MG63 (cell line): ENCODE data around the gene MCF2L2. TPM values are rescaled to one million over a fixed set of nuclear protein-coding genes. Genes with fewer than 3 reads are reported as not detected.
"Not testable (repeated sequence)": the region's sequence is repeated elsewhere in the genome, so short reads cannot be mapped to it uniquely, and the experiment has no call there.

Experiments
- DNase-seq: peaks from one replicate; pipeline ENCODE4 v3.0.0-alpha.2; 2020
- H3K27me3 ChIP-seq: fragments of 250-450 bp; sonication (Bioruptor Pico); 2 replicates; pipeline ENCODE4 v1.5.1; 2020; ENCODE audit warnings: mild to moderate bottlenecking, moderate library complexity
- H3K36me3 ChIP-seq: fragments of 250-450 bp; sonication (Bioruptor Pico); 2 replicates; pipeline ENCODE4 v1.5.1; 2020; ENCODE audit warnings: mild to moderate bottlenecking, moderate library complexity
- H3K4me3 ChIP-seq: fragments of 250-450 bp; sonication (Bioruptor Pico); 2 replicates; pipeline ENCODE4 v1.5.1; 2020; ENCODE audit warnings: mild to moderate bottlenecking, moderate library complexity
- H3K9me3 ChIP-seq: fragments of 250-450 bp; sonication (Bioruptor Pico); 2 replicates; pipeline ENCODE4 v1.5.1; 2020; ENCODE audit warnings: mild to moderate bottlenecking, moderate library complexity
- total RNA-seq: library from RNA; depleted of rRNA; stranded (reverse); fragments of >200 nt; shearing (Covaris generic); gene quantifications from 2 replicates; pipeline ENCODE4 v1.2.3, GENCODE V29; 2014; ENCODE audit warnings: low replicate concordance

Gene MCF2L2
- total RNA-seq, 1 experiment from 2014 or later, result not detected

- no peaks in the 10 kb centered on the region for H3K9me3 ChIP-seq
- no peak for DNase-seq
- H3K36me3 ChIP-seq, result no peaks in the 10 kb centered on the region
- no peak overlapping the region for H3K4me3 ChIP-seq
- no peaks in the 10 kb centered on the region for H3K27me3 ChIP-seq
These were observed 40.6 kb downstream of the MCF2L2 start for GRCh38 chr3:183387797-183388196.

GRCh38 chr3:183386651-183387050, 41.8 kb downstream of the MCF2L2 start:
- no peak for DNase-seq
- H3K27me3 ChIP-seq, result peaks cover 1% of the 10 kb centered on the region; the same call in 1 of the 2 replicates
- H3K36me3 ChIP-seq, result no peaks in the 10 kb centered on the region
- H3K9me3 ChIP-seq, result no peaks in the 10 kb centered on the region
- no peak overlapping the region for H3K4me3 ChIP-seq

- H3K36me3 ChIP-seq, result no peaks in the 10 kb centered on the region
- DNase-seq, result no peak
- peaks cover 2% of the 10 kb centered on the region; the same call in 1 of the 2 replicates for H3K27me3 ChIP-seq
- H3K4me3 ChIP-seq, result no peak overlapping the region
- no peaks in the 10 kb centered on the region for H3K9me3 ChIP-seq
These were observed 42.5 kb downstream of the MCF2L2 start for GRCh38 chr3:183385698-183386613.

GRCh38 chr3:183381673-183382072, 46.7 kb downstream of the MCF2L2 start:
- Histone ChIP-seq H3K36me3 (no peaks in the 10 kb centered on the region), H3K27me3 (peaks cover 2% of the 10 kb centered on the region; the same call in 1 of the 2 replicates), H3K4me3 (no peak overlapping the region), H3K9me3 (no peaks in the 10 kb centered on the region)
- no peak for DNase-seq

- H3K4me3 ChIP-seq, result no peak overlapping the region
- H3K27me3 ChIP-seq, result peaks cover 2% of the 10 kb centered on the region; the same call in 1 of the 2 replicates
- no peak for DNase-seq
- H3K9me3 ChIP-seq, result no peaks in the 10 kb centered on the region
- H3K36me3 ChIP-seq, result no peaks in the 10 kb centered on the region
These were observed 47.2 kb downstream of the MCF2L2 start for GRCh38 chr3:183381179-183381578.

- Histone ChIP-seq H3K4me3 (no peak overlapping the region), H3K27me3 (peaks cover 2% of the 10 kb centered on the region; the same call in 1 of the 2 replicates), H3K9me3 (no peaks in the 10 kb centered on the region), H3K36me3 (no peaks in the 10 kb centered on the region)
- no peak for DNase-seq
These were observed 49.5 kb downstream of the MCF2L2 start for GRCh38 chr3:183378951-183379350.

- H3K4me3 ChIP-seq, result no peak overlapping the region
- no peaks in the 10 kb centered on the region for H3K36me3 ChIP-seq
- peaks cover 2% of the 10 kb centered on the region; the same call in 1 of the 2 replicates for H3K27me3 ChIP-seq
- no peaks in the 10 kb centered on the region for H3K9me3 ChIP-seq
- DNase-seq, result no peak
These were observed 49.9 kb downstream of the MCF2L2 start for GRCh38 chr3:183378545-183378944.

GRCh38 chr3:183378008-183378407, 50.4 kb downstream of the MCF2L2 start:
- Histone ChIP-seq H3K36me3 (no peaks in the 10 kb centered on the region), H3K27me3 (peaks cover 2% of the 10 kb centered on the region; the same call in 1 of the 2 replicates), H3K9me3 (no peaks in the 10 kb centered on the region), H3K4me3 (no peak overlapping the region)
- no peak for DNase-seq

- no peaks in the 10 kb centered on the region for H3K9me3 ChIP-seq
- no peak for DNase-seq
- peaks cover 2% of the 10 kb centered on the region; the same call in 1 of the 2 replicates for H3K27me3 ChIP-seq
- no peak overlapping the region for H3K4me3 ChIP-seq
- H3K36me3 ChIP-seq, result no peaks in the 10 kb centered on the region
These were observed 51.0 kb downstream of the MCF2L2 start for GRCh38 chr3:183377307-183377959.

- DNase-seq, result no peak
- Histone ChIP-seq H3K4me3 (no peak overlapping the region), H3K9me3 (no peaks in the 10 kb centered on the region), H3K36me3 (no peaks in the 10 kb centered on the region), H3K27me3 (no peaks in the 10 kb centered on the region; the same call in 1 of the 2 replicates)
These were observed 52.6 kb downstream of the MCF2L2 start for GRCh38 chr3:183375787-183376186.

GRCh38 chr3:183375337-183375736, 53.1 kb downstream of the MCF2L2 start:
- no peaks in the 10 kb centered on the region; the same call in 1 of the 2 replicates for H3K27me3 ChIP-seq
- no peak overlapping the region for H3K4me3 ChIP-seq
- DNase-seq, result no peak
- H3K36me3 ChIP-seq, result no peaks in the 10 kb centered on the region
- no peaks in the 10 kb centered on the region for H3K9me3 ChIP-seq

- H3K9me3 ChIP-seq, result no peaks in the 10 kb centered on the region
- H3K27me3 ChIP-seq, result no peaks in the 10 kb centered on the region; the same call in 1 of the 2 replicates
- H3K36me3 ChIP-seq, result no peaks in the 10 kb centered on the region
- no peak for DNase-seq
- H3K4me3 ChIP-seq, result no peak overlapping the region
These were observed 55.5 kb downstream of the MCF2L2 start for GRCh38 chr3:183372911-183373310.

- not testable (repeated sequence) for DNase-seq, H3K9me3 ChIP-seq, H3K4me3 ChIP-seq, H3K27me3 ChIP-seq, H3K36me3 ChIP-seq
These were observed 56.8 kb downstream of the MCF2L2 start for GRCh38 chr3:183371600-183371968.

- no peak for DNase-seq
- Histone ChIP-seq H3K9me3 (no peaks in the 10 kb centered on the region), H3K36me3 (no peaks in the 10 kb centered on the region), H3K4me3 (no peak overlapping the region), H3K27me3 (no peaks in the 10 kb centered on the region)
These were observed 58.0 kb downstream of the MCF2L2 start for GRCh38 chr3:183370391-183370790.

- Histone ChIP-seq H3K9me3 (no peaks in the 10 kb centered on the region), H3K27me3 (no peaks in the 10 kb centered on the region), H3K4me3 (no peak overlapping the region), H3K36me3 (no peaks in the 10 kb centered on the region)
- DNase-seq, result no peak
These were observed 58.8 kb downstream of the MCF2L2 start for GRCh38 chr3:183369627-183370026.

GRCh38 chr3:183369117-183369516, 59.3 kb downstream of the MCF2L2 start:
- Histone ChIP-seq H3K4me3 (no peak overlapping the region), H3K36me3 (no peaks in the 10 kb centered on the region), H3K9me3 (no peaks in the 10 kb centered on the region), H3K27me3 (no peaks in the 10 kb centered on the region)
- no peak for DNase-seq

GRCh38 chr3:183360971-183361624, 67.3 kb downstream of the MCF2L2 start:
- Histone ChIP-seq H3K27me3 (peaks cover 2% of the 10 kb centered on the region; the same call in 1 of the 2 replicates), H3K9me3 (no peaks in the 10 kb centered on the region), H3K36me3 (no peaks in the 10 kb centered on the region), H3K4me3 (no peak overlapping the region)
- DNase-seq, result no peak
